ENCODE measurements around the gene TJP3.

The TJP3 gene

DNA sequence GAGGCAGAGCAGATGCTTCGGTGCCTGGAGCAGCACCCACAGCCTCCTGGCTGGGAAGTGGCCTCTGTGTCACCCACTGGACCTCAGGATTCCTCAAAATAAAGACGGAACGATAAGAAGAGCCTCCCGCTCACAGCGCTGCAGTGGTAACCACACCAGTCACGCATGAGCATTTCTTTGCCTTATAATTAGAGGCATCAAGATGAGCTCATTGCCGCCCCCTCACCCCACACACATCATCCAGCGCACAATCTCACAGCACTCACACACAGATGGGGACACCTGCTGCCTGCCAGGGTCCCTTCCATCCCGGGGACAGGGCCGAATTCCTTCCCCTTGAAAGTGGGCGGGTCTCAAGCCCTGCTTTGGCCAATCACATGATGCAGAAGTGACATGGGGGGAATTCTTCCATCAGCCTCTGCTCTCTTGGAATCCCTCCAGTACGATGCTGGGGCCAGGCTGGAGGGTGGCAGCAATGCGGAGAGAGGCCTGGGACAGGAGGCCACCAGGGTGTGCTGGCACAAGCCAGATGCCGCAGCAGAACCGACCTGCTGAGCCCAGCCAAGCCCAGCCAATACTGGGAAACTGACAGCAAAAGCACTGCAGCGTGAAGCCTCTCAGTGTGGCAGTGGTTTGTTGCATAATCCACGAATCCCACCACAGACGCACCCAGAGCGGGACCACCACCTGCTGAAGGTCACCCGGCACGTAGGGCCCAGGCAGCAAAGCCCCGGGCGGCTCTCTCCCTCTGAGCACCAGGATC lies 23.9 kb upstream of the TJP3 start:
- no CpG with 5 or more reads among the region's 23 CpGs for WGBS (ENCODE audit: insufficient coverage, insufficient read length)
- no peak for DNase-seq (ENCODE audit: low read depth, low spot score)
- H3K4me3 ChIP-seq (ENCODE audit: low read length), result no peak overlapping the region
- no peak overlapping the region for H3K27ac ChIP-seq (ENCODE audit: low read length)
- H3K27me3 ChIP-seq (ENCODE audit: control insufficient read depth, insufficient read depth, low read length), result no peaks in the 10 kb centered on the region
- no peaks in the 10 kb centered on the region; the same call in 1 of the 2 replicates for H3K36me3 ChIP-seq (ENCODE audit: control insufficient read depth, insufficient read depth, low read length)
- H3K9me3 ChIP-seq (ENCODE audit: control insufficient read depth, insufficient read depth, low read length), result no peaks in the 10 kb centered on the region
- peaks cover 16% of the 10 kb centered on the region for H3K4me1 ChIP-seq (ENCODE audit: control insufficient read depth, insufficient read depth, low read length)

DNA sequence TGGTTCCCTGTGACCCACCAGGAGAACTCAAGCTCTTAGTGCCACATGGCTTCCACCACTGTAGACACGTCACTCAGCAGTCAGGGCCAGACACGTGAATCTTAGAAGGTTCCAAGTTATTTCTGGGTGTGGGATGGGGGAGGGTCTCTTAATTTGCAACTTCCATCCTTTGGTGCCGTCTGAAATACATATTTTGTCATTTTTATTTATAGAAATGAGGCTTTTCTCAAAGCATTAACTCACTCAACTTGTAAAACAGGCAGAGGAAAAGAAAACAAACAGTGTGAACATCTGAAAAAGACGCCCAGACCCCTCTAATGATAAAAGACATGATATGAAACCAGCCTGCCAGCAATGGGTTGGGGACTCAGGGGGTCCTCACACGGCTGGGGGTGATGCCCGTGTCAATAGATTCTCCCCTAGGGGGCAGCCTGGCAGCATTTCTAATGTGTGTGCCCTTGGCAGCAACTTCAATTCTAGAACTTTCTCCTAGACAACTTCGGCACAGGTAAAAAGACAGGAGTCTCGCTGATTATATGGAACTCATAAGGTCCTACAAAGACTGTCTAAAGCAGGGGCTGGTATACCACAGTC lies 23.3 kb upstream of the TJP3 start:
- no peaks in the 10 kb centered on the region for H3K9me3 ChIP-seq (ENCODE audit: control insufficient read depth, insufficient read depth, low read length)
- DNase-seq (ENCODE audit: low read depth, low spot score), result no peak
- WGBS (ENCODE audit: insufficient coverage, insufficient read length), result no CpG with 5 or more reads among the region's 8 CpGs
- peaks cover 16% of the 10 kb centered on the region for H3K4me1 ChIP-seq (ENCODE audit: control insufficient read depth, insufficient read depth, low read length)
- H3K27me3 ChIP-seq (ENCODE audit: control insufficient read depth, insufficient read depth, low read length), result no peaks in the 10 kb centered on the region
- H3K27ac ChIP-seq (ENCODE audit: low read length), result no peak overlapping the region
- no peaks in the 10 kb centered on the region; the same call in 1 of the 2 replicates for H3K36me3 ChIP-seq (ENCODE audit: control insufficient read depth, insufficient read depth, low read length)
- H3K4me3 ChIP-seq (ENCODE audit: low read length), result no peak overlapping the region

DNA sequence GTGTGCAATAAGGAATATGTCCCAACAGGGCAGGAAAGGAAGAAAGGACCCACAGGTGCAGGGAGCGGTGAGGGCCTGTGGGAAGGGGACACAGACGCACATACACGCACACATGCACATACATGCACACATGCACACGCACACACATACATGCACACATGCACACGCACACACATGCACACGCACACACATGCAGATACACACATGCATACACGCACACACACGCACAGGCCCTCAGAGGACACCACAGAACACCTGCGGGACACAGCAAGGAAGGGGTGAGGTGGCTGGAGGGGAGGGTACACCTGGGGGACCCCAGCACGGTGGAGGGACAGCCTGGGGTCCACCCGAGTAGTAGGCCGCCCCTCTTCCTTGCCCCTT lies 20.8 kb upstream of the TJP3 start:
- Histone ChIP-seq H3K4me1 (ENCODE audit: control insufficient read depth, insufficient read depth, low read length) (peaks cover 11% of the 10 kb centered on the region), H3K36me3 (ENCODE audit: control insufficient read depth, insufficient read depth, low read length) (no peaks in the 10 kb centered on the region; the same call in 1 of the 2 replicates), H3K9me3 (ENCODE audit: control insufficient read depth, insufficient read depth, low read length) (no peaks in the 10 kb centered on the region), H3K27me3 (ENCODE audit: control insufficient read depth, insufficient read depth, low read length) (no peaks in the 10 kb centered on the region), H3K4me3 (ENCODE audit: low read length) (no peak overlapping the region; the same call in 1 of the 2 replicates), H3K27ac (ENCODE audit: low read length) (no peak overlapping the region)
- no CpG with 5 or more reads among the region's 12 CpGs for WGBS (ENCODE audit: insufficient coverage, insufficient read length)
- no peak for DNase-seq (ENCODE audit: low read depth, low spot score)

DNA sequence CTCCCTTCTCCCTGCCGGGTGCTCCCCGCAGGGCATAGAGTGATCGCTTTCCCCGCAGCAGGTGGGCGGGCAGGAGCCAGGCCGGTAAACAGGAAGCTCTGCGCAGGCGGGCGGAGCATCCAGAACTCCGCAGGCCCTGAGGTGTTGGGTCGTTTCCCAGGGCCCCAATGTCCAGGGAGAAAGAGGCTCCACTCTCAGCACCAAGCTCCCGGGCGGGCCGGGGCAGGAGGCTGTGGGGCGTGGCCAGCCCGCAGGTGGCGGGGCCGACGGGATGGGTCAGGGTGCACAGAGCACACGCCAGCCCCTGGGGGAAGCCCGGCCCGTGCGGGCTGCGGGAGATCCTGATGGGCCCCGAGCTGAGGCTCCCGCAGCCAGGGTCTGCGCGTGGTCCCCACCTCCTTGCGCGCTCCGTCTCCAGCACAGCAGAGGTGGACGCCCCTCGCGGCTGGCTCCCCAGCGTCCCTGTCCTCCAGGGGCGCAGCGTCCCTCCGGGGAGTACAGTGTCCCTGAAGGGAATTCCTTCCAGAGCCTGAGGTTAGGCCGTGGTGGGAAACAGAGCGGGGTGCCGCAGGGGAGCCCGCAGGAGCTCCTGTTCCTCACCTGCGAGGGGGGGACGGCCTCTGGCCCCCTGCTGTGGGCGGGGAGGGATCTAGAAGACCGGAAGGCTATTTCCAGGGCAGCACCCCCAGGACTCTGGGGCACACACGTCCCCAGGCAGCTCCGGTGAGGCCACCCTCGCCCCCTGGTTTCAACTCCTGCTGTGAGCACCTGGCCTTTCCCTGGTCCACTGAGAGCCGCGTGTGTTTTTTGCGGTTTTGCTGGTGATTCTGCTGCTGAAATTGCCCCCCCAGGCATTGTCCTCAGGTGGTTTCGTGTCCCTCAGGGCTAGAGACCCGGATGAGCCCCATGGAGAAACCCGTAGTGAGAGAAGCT lies 20.1 kb upstream of the TJP3 start:
- Histone ChIP-seq H3K4me3 (ENCODE audit: low read length) (peak overlapping the region; percentile 19; the same call in 1 of the 2 replicates), H3K4me1 (ENCODE audit: control insufficient read depth, insufficient read depth, low read length) (peaks cover 11% of the 10 kb centered on the region), H3K27ac (ENCODE audit: low read length) (no peak overlapping the region), H3K9me3 (ENCODE audit: control insufficient read depth, insufficient read depth, low read length) (no peaks in the 10 kb centered on the region), H3K36me3 (ENCODE audit: control insufficient read depth, insufficient read depth, low read length) (no peaks in the 10 kb centered on the region; the same call in 1 of the 2 replicates), H3K27me3 (ENCODE audit: control insufficient read depth, insufficient read depth, low read length) (no peaks in the 10 kb centered on the region)
- DNase-seq (ENCODE audit: low read depth, low spot score), result no peak
- WGBS (ENCODE audit: insufficient coverage, insufficient read length), result no CpG with 5 or more reads among the region's 55 CpGs

DNA sequence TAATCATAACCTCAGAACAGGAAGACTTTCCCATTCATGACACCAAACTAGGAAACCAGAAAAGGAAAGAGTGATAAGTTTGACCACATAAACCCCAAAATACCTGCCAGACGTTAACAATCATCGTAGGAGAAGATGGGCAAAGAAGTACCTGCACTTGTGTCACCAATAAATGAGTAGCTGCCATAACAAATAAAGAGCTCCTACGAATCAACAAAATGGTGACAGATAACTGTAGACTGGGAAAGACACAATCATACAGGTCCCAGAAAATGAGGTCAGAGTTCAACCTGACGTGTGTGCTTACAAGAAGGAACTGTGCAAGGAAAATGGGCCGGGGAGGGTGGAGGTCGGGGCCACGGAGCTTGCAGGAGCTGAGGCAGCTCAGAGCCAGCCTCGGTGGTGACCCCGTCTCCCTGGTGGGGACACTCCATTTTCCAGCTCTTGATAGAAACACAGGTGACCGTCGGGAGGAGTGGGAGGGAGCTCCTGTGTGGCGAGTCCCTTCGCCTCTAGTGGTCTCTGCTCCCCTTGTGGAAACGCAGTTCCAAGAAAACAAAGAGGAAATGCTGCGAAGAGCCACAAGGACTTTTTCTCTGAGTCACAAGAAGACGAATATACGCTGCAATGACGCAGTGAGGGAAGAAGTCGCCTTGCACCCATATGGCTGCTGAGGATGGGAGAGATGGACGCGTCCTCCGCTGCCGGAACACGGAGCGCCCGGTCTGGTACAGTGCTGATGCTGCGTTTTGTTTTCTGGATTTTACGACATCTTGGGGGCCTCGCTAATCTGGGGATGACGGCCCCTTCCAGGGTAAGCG lies 17.4 kb upstream of the TJP3 start:
- Histone ChIP-seq H3K27me3 (ENCODE audit: control insufficient read depth, insufficient read depth, low read length) (no peaks in the 10 kb centered on the region), H3K4me1 (ENCODE audit: control insufficient read depth, insufficient read depth, low read length) (peaks cover 4% of the 10 kb centered on the region), H3K9me3 (ENCODE audit: control insufficient read depth, insufficient read depth, low read length) (no peaks in the 10 kb centered on the region), H3K4me3 (ENCODE audit: low read length) (no peak overlapping the region), H3K36me3 (ENCODE audit: control insufficient read depth, insufficient read depth, low read length) (no peaks in the 10 kb centered on the region; the same call in 1 of the 2 replicates), H3K27ac (ENCODE audit: low read length) (no peak overlapping the region)
- no CpG with 5 or more reads among the region's 31 CpGs for WGBS (ENCODE audit: insufficient coverage, insufficient read length)
- no peak for DNase-seq (ENCODE audit: low read depth, low spot score)

DNA sequence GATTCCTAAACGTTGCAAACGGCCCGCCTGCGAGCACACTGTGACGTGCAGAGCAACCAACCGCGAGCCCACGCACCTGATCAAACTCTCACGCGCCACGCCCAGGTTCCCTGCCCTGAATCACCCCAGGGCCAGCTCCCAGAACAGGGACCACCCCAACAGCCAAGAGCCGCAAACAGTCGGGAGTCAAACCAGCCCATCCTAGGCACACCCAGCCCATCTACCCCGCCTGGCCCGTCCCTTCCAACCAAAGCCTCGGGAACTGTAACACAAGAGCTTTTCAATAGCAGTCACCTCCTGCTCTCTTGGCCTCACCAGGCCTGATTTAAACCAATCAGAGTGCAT lies 16.8 kb upstream of the TJP3 start:
- Histone ChIP-seq H3K4me3 (ENCODE audit: low read length) (no peak overlapping the region), H3K9me3 (ENCODE audit: control insufficient read depth, insufficient read depth, low read length) (no peaks in the 10 kb centered on the region), H3K27me3 (ENCODE audit: control insufficient read depth, insufficient read depth, low read length) (no peaks in the 10 kb centered on the region), H3K36me3 (ENCODE audit: control insufficient read depth, insufficient read depth, low read length) (peaks cover 2% of the 10 kb centered on the region; the same call in 1 of the 2 replicates), H3K4me1 (ENCODE audit: control insufficient read depth, insufficient read depth, low read length) (peaks cover 4% of the 10 kb centered on the region), H3K27ac (ENCODE audit: low read length) (no peak overlapping the region)
- no peak for DNase-seq (ENCODE audit: low read depth, low spot score)
- no CpG with 5 or more reads among the region's 16 CpGs for WGBS (ENCODE audit: insufficient coverage, insufficient read length)

DNA sequence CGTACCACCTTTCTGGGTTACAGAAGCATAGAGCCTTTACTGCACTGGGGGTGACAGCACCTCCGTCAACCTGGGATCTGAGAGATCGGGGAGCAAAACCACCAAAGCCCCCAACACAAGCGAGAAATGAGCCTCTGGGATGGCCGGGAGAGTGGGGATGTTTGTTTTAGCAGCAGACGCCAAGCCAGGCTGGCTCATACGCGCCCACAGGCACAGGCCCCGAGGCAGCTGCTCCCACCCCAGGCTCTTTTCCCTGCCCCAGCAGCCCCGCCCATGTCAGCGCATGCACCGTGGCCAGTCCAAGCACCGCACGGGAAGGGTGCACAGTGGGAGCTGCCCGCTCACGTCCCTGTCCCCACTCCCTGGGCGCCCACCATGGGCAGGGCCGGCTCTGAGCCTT lies 16.5 kb upstream of the TJP3 start:
- Histone ChIP-seq H3K27ac (ENCODE audit: low read length) (no peak overlapping the region), H3K27me3 (ENCODE audit: control insufficient read depth, insufficient read depth, low read length) (no peaks in the 10 kb centered on the region), H3K4me3 (ENCODE audit: low read length) (no peak overlapping the region), H3K36me3 (ENCODE audit: control insufficient read depth, insufficient read depth, low read length) (peaks cover 2% of the 10 kb centered on the region; the same call in 1 of the 2 replicates), H3K4me1 (ENCODE audit: control insufficient read depth, insufficient read depth, low read length) (peaks cover 4% of the 10 kb centered on the region), H3K9me3 (ENCODE audit: control insufficient read depth, insufficient read depth, low read length) (no peaks in the 10 kb centered on the region)
- DNase-seq (ENCODE audit: low read depth, low spot score), result no peak
- no CpG with 5 or more reads among the region's 18 CpGs for WGBS (ENCODE audit: insufficient coverage, insufficient read length)

DNA sequence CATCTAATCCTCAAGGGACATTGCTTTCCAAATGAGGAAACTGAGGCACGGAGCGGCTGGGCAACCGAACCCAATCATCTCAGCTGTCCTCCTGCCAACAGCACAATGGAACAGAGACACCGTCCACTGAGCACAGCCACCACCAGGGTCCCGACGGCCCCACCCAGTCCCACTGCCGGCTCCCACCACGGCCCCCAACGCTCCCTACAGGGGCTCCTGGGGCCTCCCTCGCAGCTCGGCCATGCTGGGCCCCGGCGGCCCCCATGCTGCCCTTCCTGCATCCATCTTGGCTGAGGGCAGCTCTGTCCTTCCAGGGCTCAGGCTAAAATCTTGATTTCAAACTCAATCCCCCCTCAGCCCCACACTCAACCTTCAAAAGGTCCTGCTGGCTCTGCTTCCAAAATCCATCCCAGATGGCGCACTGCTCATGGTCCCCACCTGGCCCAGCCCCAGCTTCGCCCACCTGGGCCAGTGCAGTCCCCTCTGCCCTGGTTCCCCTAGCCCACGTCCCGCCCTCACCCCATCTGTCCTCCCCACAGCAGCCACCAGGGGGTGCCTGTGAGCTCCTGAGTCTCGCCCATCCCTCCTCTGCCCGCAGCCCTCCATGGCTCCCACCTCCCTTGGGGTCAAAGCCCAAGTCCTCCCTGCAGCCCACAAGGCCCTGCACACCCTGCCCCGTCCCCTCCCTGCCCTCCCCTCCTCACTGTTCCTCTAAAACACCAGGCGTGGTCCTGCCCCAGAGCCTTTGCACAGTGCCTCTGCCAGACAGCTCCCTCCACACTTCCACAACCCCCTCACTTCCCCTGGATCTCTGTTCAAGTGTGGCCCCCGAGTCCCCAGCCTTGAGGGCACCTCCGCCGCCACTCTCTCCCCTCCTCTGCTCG lies 15.8 kb upstream of the TJP3 start:
- Histone ChIP-seq H3K4me3 (ENCODE audit: low read length) (no peak overlapping the region), H3K9me3 (ENCODE audit: control insufficient read depth, insufficient read depth, low read length) (no peaks in the 10 kb centered on the region), H3K36me3 (ENCODE audit: control insufficient read depth, insufficient read depth, low read length) (peaks cover 2% of the 10 kb centered on the region; the same call in 1 of the 2 replicates), H3K27me3 (ENCODE audit: control insufficient read depth, insufficient read depth, low read length) (no peaks in the 10 kb centered on the region), H3K27ac (ENCODE audit: low read length) (no peak overlapping the region), H3K4me1 (ENCODE audit: control insufficient read depth, insufficient read depth, low read length) (peaks cover 2% of the 10 kb centered on the region)
- WGBS (ENCODE audit: insufficient coverage, insufficient read length), result no CpG with 5 or more reads among the region's 25 CpGs
- DNase-seq (ENCODE audit: low read depth, low spot score), result no peak
